Stimulated activated naive CD8-positive, alpha-beta T cell treated with anti-CD3 and anti-CD28 coated beads, Interleukin-15, Interleukin-2, amounts not matched to agents 100 ng/mL and 50 ng/mL, for 24 hours (primary cell): Measurements from ENCODE around the gene CCDC28B.

ENCODE experiments used
- H3K27ac Mint-ChIP-seq: one replicate; pipeline ENCODE4 v1.8.0; 2021; ENCODE audit warnings: mild to moderate bottlenecking, mixed read lengths
- H3K27me3 Mint-ChIP-seq: one replicate; pipeline ENCODE4 v1.8.0; 2021; ENCODE audit warnings: mixed read lengths
- H3K36me3 Mint-ChIP-seq: one replicate; pipeline ENCODE4 v1.8.0; 2021; ENCODE audit warnings: low read depth, mixed read lengths
- H3K4me1 Mint-ChIP-seq: one replicate; pipeline ENCODE4 v1.8.0; 2021; ENCODE audit warnings: low read depth, mixed read lengths
- H3K4me3 Mint-ChIP-seq: one replicate; pipeline ENCODE4 v1.8.0; 2021; ENCODE audit warnings: mild to moderate bottlenecking, mixed read lengths
- H3K9me3 Mint-ChIP-seq: one replicate; pipeline ENCODE4 v1.8.0; 2021; ENCODE audit warnings: mixed read lengths

Gene CCDC28B

GRCh38 chr1:32249831-32250525 is 49.6 kb downstream of the CCDC28B start:
- Mint-ChIP-seq H3K4me3 (peak overlapping the region; percentile 95), H3K27me3 (no peaks in the 10 kb centered on the region), H3K36me3 (peaks cover 24% of the 10 kb centered on the region), H3K9me3 (no peaks in the 10 kb centered on the region), H3K4me1 (peaks cover 80% of the 10 kb centered on the region), H3K27ac (peak overlapping the region; percentile 98)

- no peaks in the 10 kb centered on the region for H3K27me3 Mint-ChIP-seq
- H3K4me1 Mint-ChIP-seq: peaks cover 83% of the 10 kb centered on the region
- H3K36me3 Mint-ChIP-seq: peaks cover 28% of the 10 kb centered on the region
- H3K4me3 Mint-ChIP-seq: peak within 1 kb of the TSS; percentile 95
- peak within 1 kb of the TSS; percentile 98 for H3K27ac Mint-ChIP-seq
- no peaks in the 10 kb centered on the region for H3K9me3 Mint-ChIP-seq
Observed at GRCh38 chr1:32250893-32251716, 50.7 kb downstream of the CCDC28B start, which contains the start of gene LCK. Gene LCK, plus strand, starts transcription at chr1:32251265. Its CDS starts 23,065 bp downstream, at chr1:32274330.
